HCT116 (cell line): Measurements from ENCODE around the gene RAB33B. TPM values are rescaled to one million over a fixed set of nuclear protein-coding genes. Genes with fewer than 3 reads are reported as not detected.
"Not testable (repeated sequence)": the region's sequence is repeated elsewhere in the genome, so short reads cannot be mapped to it uniquely, and the experiment has no call there.

ENCODE experiments used
- ATAC-seq: fragments of 200-7000 bp; cut with Tn5 transposase; 2 replicates; pipeline ENCODE4 v1.9.1; 2020; ENCODE audit warnings: mild to moderate bottlenecking, moderate library complexity
- BruUV-seq: library from RNA; stranded (reverse); fragments of 400-500 nt; replicated peaks from 2 replicates; lab custom pipeline; 2021; lab: Mats Ljungman, UMichigan
- CTCF ChIA-PET: fragments of 300-600 bp; sonication (Branson Sonifier 250); formaldehyde crosslinking; loops from one replicate; lab custom pipeline; 2021; ENCODE audit warnings: antibody characterized with exemption; lab: Charles Lee
- POLR2A ChIA-PET: fragments of 300-600, 350-600 bp; sonication (Branson Sonifier 250); formaldehyde crosslinking; loops from one replicate; lab custom pipeline; 2021; ENCODE audit warnings: antibody characterized with exemption; lab: Charles Lee
- RAD21 ChIA-PET, 2 experiments: fragments of 300-600 bp; sonication (Branson Sonifier 250); formaldehyde crosslinking; loops; one replicate each; lab custom pipeline; 2023; ENCODE audit warnings: low total read pairs in 2 of 2; ENCODE audit not compliant: uncharacterized antibody in 2 of 2, unreplicated experiment in 2 of 2, low non-redundant PET in 1 of 2; lab: Charles Lee
- DNase-seq: peaks from one replicate; pipeline ENCODE4 v3.0.0-alpha.2; 2010; ENCODE audit warnings: low read depth, low spot score
- H2AFZ ChIP-seq: fragments of 200-600 bp; shearing (Covaris generic), sonication (generic); 2 replicates; pipeline ENCODE4 v1.6.1; 2017; ENCODE audit warnings: low read depth, mixed run types, mixed read lengths, antibody characterized with exemption, low read length; ENCODE audit not compliant: poor library complexity, severe bottlenecking
- H3K27ac ChIP-seq: 2 replicates; pipeline ENCODE4 v1.5.1; 2012; ENCODE audit warnings: low read depth, low read length
- H3K27me3 ChIP-seq: fragments of 200-600 bp; sonication (generic); 2 replicates; pipeline ENCODE4 v1.6.1; 2016; ENCODE audit warnings: mixed run types, low read length, mixed read lengths; ENCODE audit not compliant: insufficient read depth
- H3K36me3 ChIP-seq, 2 experiments: fragments of 200-500 bp in 1 of 2; fragments of 200-600 bp in 1 of 2; sonication (Bioruptor generic) in 1 of 2; sonication (generic) in 1 of 2; 2 replicates each; pipeline versions ENCODE4 v1.5.1 to v1.6.1; 2014 to 2016; ENCODE audit warnings: low read length in 2 of 2, inconsistent platforms in 1 of 2, mixed read lengths in 1 of 2, mixed run types in 1 of 2; ENCODE audit not compliant: insufficient read depth in 2 of 2, control insufficient read depth in 1 of 2
- H3K4me1 ChIP-seq, 2 experiments: fragments of 200-600 bp in 1 of 2; sonication (generic) in 1 of 2; 2 replicates each; pipeline versions ENCODE4 v1.5.1 to v1.6.1; 2012 to 2017; ENCODE audit warnings: low read length in 2 of 2, inconsistent platforms in 1 of 2, mild to moderate bottlenecking in 1 of 2, mixed read lengths in 1 of 2, mixed run types in 1 of 2, moderate library complexity in 1 of 2; ENCODE audit not compliant: insufficient read depth in 2 of 2, control insufficient read depth in 1 of 2
- H3K4me2 ChIP-seq: fragments of 200-600 bp; sonication (generic); 2 replicates; pipeline ENCODE4 v1.6.1; 2017; ENCODE audit warnings: mixed run types, low read length, mixed read lengths
- H3K4me3 ChIP-seq, 2 experiments: fragments of 200-600 bp in 1 of 2; sonication (generic) in 1 of 2; replicated peaks in 1 of 2; 2 replicates each; pipeline ENCODE4 v1.5.1; 2011 to 2016; ENCODE audit warnings: low read length in 2 of 2, control low read depth in 1 of 2, low read depth in 1 of 2, mild to moderate bottlenecking in 1 of 2, mixed read lengths in 1 of 2, mixed run types in 1 of 2
- H3K79me2 ChIP-seq: fragments of 200-600 bp; sonication (generic); 2 replicates; pipeline ENCODE4 v1.6.1; 2017; ENCODE audit warnings: mild to moderate bottlenecking, mixed run types, low read length, moderate library complexity, mixed read lengths; ENCODE audit not compliant: insufficient read depth
- H3K9ac ChIP-seq: fragments of 200-600 bp; sonication (generic); 2 replicates; pipeline ENCODE4 v1.6.1; 2016; ENCODE audit warnings: low read length, mixed read lengths
- H3K9me2 ChIP-seq: fragments of 200-600 bp; sonication (generic), shearing (Covaris generic); 2 replicates; pipeline ENCODE4 v1.6.1; 2017; ENCODE audit warnings: mixed run types, mild to moderate bottlenecking, moderate library complexity; ENCODE audit not compliant: insufficient read depth
- H3K9me3 ChIP-seq, 2 experiments: fragments of 200-500 bp in 1 of 2; fragments of 200-600 bp in 1 of 2; sonication (Bioruptor generic) in 1 of 2; sonication (generic) in 1 of 2; 2 replicates each; pipeline ENCODE4 v1.6.1; 2014 to 2017; ENCODE audit warnings: low read length in 2 of 2, mixed read lengths in 2 of 2, inconsistent platforms in 1 of 2, low read depth in 1 of 2, mild to moderate bottlenecking in 1 of 2, mixed run types in 1 of 2, moderate library complexity in 1 of 2; ENCODE audit not compliant: control insufficient read depth in 1 of 2, insufficient read depth in 1 of 2
- H4K20me1 ChIP-seq: fragments of 200-600 bp; sonication (generic), shearing (Covaris generic); 2 replicates; pipeline ENCODE4 v1.6.1; 2017; ENCODE audit warnings: mixed run types, mild to moderate bottlenecking, moderate library complexity; ENCODE audit not compliant: insufficient read depth
- ATF3 ChIP-seq: IDR thresholded peaks from 2 replicates; pipeline ENCODE4 v1.6.1; 2012
- CBX3 ChIP-seq: IDR thresholded peaks from 2 replicates; pipeline ENCODE4 v1.6.1; 2012; ENCODE audit warnings: low read depth
- CEBPB ChIP-seq: IDR thresholded peaks from 2 replicates; pipeline ENCODE4 v1.6.1; 2012; ENCODE audit warnings: low read depth
- EGR1 ChIP-seq: IDR thresholded peaks from 2 replicates; pipeline ENCODE4 v1.6.1; 2012; ENCODE audit warnings: low read depth
- ELF1 ChIP-seq: IDR thresholded peaks from 2 replicates; pipeline ENCODE4 v1.6.1; 2012; ENCODE audit warnings: low read depth, borderline replicate concordance
- EZH2phosphoT487 ChIP-seq: fragments of 200-600 bp; IDR thresholded peaks from 2 replicates; pipeline ENCODE4 v1.6.1; 2018; ENCODE audit warnings: antibody characterized with exemption, borderline replicate concordance
- FOSL1 ChIP-seq: IDR thresholded peaks from 2 replicates; pipeline ENCODE4 v1.6.1; 2012; ENCODE audit warnings: low read depth
- JUND ChIP-seq: IDR thresholded peaks from 2 replicates; pipeline ENCODE4 v1.6.1; 2012
- MAX ChIP-seq: IDR thresholded peaks from 2 replicates; pipeline ENCODE4 v1.6.1; 2012
- POLR2A ChIP-seq: IDR thresholded peaks from 2 replicates; pipeline ENCODE4 v1.7.0; 2011; ENCODE audit warnings: borderline replicate concordance; ENCODE audit not compliant: insufficient read depth, insufficient read length; ENCODE audit errors: extremely low read depth
- POLR2AphosphoS5 ChIP-seq: IDR thresholded peaks from 2 replicates; pipeline ENCODE4 v1.6.1; 2011; ENCODE audit warnings: mild to moderate bottlenecking, low read depth, low read length, moderate library complexity
- RAD21 ChIP-seq: IDR thresholded peaks from 2 replicates; pipeline ENCODE4 v1.6.1; 2012; ENCODE audit warnings: low read depth, mild to moderate bottlenecking
- REST ChIP-seq: IDR thresholded peaks from 2 replicates; pipeline ENCODE4 v1.6.1; 2012; ENCODE audit warnings: low read depth
- SP1 ChIP-seq: IDR thresholded peaks from 2 replicates; pipeline ENCODE4 v1.6.1; 2012; ENCODE audit warnings: low read depth
- SRF ChIP-seq: IDR thresholded peaks from 2 replicates; pipeline ENCODE4 v1.6.1; 2012; ENCODE audit warnings: low read depth
- TCF7L2 ChIP-seq: IDR thresholded peaks from 2 replicates; pipeline ENCODE4 v1.7.0; 2011; ENCODE audit warnings: borderline replicate concordance, inconsistent platforms; ENCODE audit not compliant: insufficient read depth, insufficient read length; ENCODE audit errors: extremely low read depth
- YY1 ChIP-seq: IDR thresholded peaks from 2 replicates; pipeline ENCODE4 v1.6.1; 2011; ENCODE audit warnings: low read length, low read depth, moderate library complexity, mild to moderate bottlenecking; ENCODE audit not compliant: insufficient replicate concordance; ENCODE audit errors: extremely low read depth
- ZBTB33 ChIP-seq: IDR thresholded peaks from 2 replicates; pipeline ENCODE4 v1.6.1; 2011; ENCODE audit warnings: mild to moderate bottlenecking, low read length, moderate library complexity; ENCODE audit not compliant: insufficient replicate concordance; ENCODE audit errors: extremely low read depth
- ZFX ChIP-seq: fragments of 450-650 bp; IDR thresholded peaks from 2 replicates; pipeline ENCODE4 v1.6.1; 2017
- ZNF274 ChIP-seq: fragments of 200-500 bp; sonication (Bioruptor generic); IDR thresholded peaks from 2 replicates; pipeline ENCODE4 v1.6.1; 2014; ENCODE audit warnings: mild to moderate bottlenecking, low read depth, low read length, inconsistent platforms
- intact Hi-C: fragments of 100-400 bp; cut with micrococcal nuclease; formaldehyde crosslinking; loops from 2 replicates; pipeline ENCODE4 v1.10.0; 2022
- total RNA-seq: library from RNA; stranded (reverse); gene quantifications from one replicate; pipeline ENCODE4 v1.2.1, GENCODE V29; 2021; ENCODE audit not compliant: unreplicated experiment

RAB33B gene
- total RNA-seq, 1 experiment from 2014 or later, result 5.4 TPM

GRCh38 chr4:139443661-139444060 is 10.3 kb upstream of the RAB33B start:
- Histone ChIP-seq H3K27me3 (no peaks in the 10 kb centered on the region), H3K9ac (no peak overlapping the region), H3K79me2 (no peaks in the 10 kb centered on the region), H3K36me3 (no peaks in the 10 kb centered on the region), H2AFZ (no peak overlapping the region), H3K4me1 (no peaks in the 10 kb centered on the region), H3K4me2 (no peak overlapping the region), H3K9me3 (no peaks in the 10 kb centered on the region), H4K20me1 (no peaks in the 10 kb centered on the region), H3K27ac (no peak overlapping the region), H3K4me3 (no peak overlapping the region), H3K9me2 (no peaks in the 10 kb centered on the region)
- BruUV-seq, result no TSS peak
- DNase-seq, result no peak
- ChIA-PET POLR2A (no interaction called here), CTCF (no interaction called here), RAD21 (no interaction called here)
- intact Hi-C loops, result no loop called here
- no peak for ATAC-seq
- TF ChIP-seq SP1, result no peak
- TF ChIP-seq ELF1, result no peak
- TF ChIP-seq SRF, result no peak
- TF ChIP-seq JUND, result no peak
- TF ChIP-seq CBX3, result no peak
- no peak for TF ChIP-seq REST
- TF ChIP-seq FOSL1, result no peak
- TF ChIP-seq CEBPB, result no peak
- TF ChIP-seq TCF7L2, result no peak
- TF ChIP-seq POLR2AphosphoS5, result no peak
- no peak for TF ChIP-seq ZBTB33
- no peak for TF ChIP-seq ATF3
- TF ChIP-seq YY1, result no peak
- no peak for TF ChIP-seq ZFX
- no peak for TF ChIP-seq MAX
- no peak for TF ChIP-seq ZNF274
- no peak for TF ChIP-seq RAD21
- TF ChIP-seq POLR2A, result no peak
- TF ChIP-seq EGR1, result no peak
- no peak for TF ChIP-seq EZH2phosphoT487

GRCh38 chr4:139444881-139445280 is 9.0 kb upstream of the RAB33B start:
- H3K4me3 ChIP-seq, DNase-seq, H2AFZ ChIP-seq, H3K9ac ChIP-seq, H3K79me2 ChIP-seq, H3K27me3 ChIP-seq, RAD21 ChIA-PET, intact Hi-C loops, ATAC-seq, H3K9me3 ChIP-seq, H3K4me1 ChIP-seq, CTCF ChIA-PET, H3K27ac ChIP-seq, POLR2A ChIA-PET, H3K4me2 ChIP-seq, BruUV-seq, H3K36me3 ChIP-seq, H4K20me1 ChIP-seq, H3K9me2 ChIP-seq: not testable (repeated sequence)
